Measurements from ENCODE around the gene BCKDHB. TPM values are rescaled to one million over a fixed set of nuclear protein-coding genes. Genes with fewer than 3 reads are reported as not detected.

Gene BCKDHB
- polyA plus RNA-seq, 4 donors: 13.0 to 27.0 (median 14.8) TPM

GRCh38 chr6:80333342-80333741 lies 226.9 kb downstream of the BCKDHB start:
- DNase-seq (no peak), FAIRE-seq (no peak)
- WGBS, 3 donors: 54 to 77% (median 57%) methylated on average over 3 of the region's 3 CpGs
- Histone ChIP-seq H3K4me3 (ENCODE audit: low read depth in 1 of 3, low read length in 3 of 3) (no peak overlapping the region), H3K36me3 (ENCODE audit: control insufficient read depth in 3 of 3, insufficient read depth in 2 of 3, low read depth in 1 of 3, low read length in 3 of 3) (no peaks in the 10 kb centered on the region), H3K27me3 (ENCODE audit: control insufficient read depth in 3 of 3, insufficient read depth in 3 of 3, low read length in 3 of 3) (no peaks in the 10 kb centered on the region), H3K27ac (ENCODE audit: low read depth in 1 of 3, low read length in 2 of 3) (no peak overlapping the region), H3K4me1 (ENCODE audit: control insufficient read depth in 3 of 3, insufficient read depth in 2 of 3, low read depth in 1 of 3, low read length in 2 of 3) (no peaks in the 10 kb centered on the region), H3K9me3 (ENCODE audit: control insufficient read depth in 2 of 2, insufficient read depth in 1 of 2, low read depth in 1 of 2, low read length in 1 of 2) (no peaks in the 10 kb centered on the region)

- Histone ChIP-seq H3K4me1 (ENCODE audit: control insufficient read depth in 3 of 3, insufficient read depth in 2 of 3, low read depth in 1 of 3, low read length in 2 of 3) (no peaks in the 10 kb centered on the region), H3K9me3 (ENCODE audit: control insufficient read depth in 2 of 2, insufficient read depth in 1 of 2, low read depth in 1 of 2, low read length in 1 of 2) (no peaks in the 10 kb centered on the region), H3K4me3 (ENCODE audit: low read depth in 1 of 3, low read length in 3 of 3) (no peak overlapping the region), H3K27ac (ENCODE audit: low read depth in 1 of 3, low read length in 2 of 3) (no peak overlapping the region), H3K36me3 (ENCODE audit: control insufficient read depth in 3 of 3, insufficient read depth in 2 of 3, low read depth in 1 of 3, low read length in 3 of 3) (no peaks in the 10 kb centered on the region), H3K27me3 (ENCODE audit: control insufficient read depth in 3 of 3, insufficient read depth in 3 of 3, low read length in 3 of 3) (no peaks in the 10 kb centered on the region)
- FAIRE-seq (no peak), DNase-seq (no peak)
- WGBS, 3 donors: 54 to 87% (median 58%) methylated on average over 6 of the region's 6 CpGs
Observed at GRCh38 chr6:80335121-80335531, 228.7 kb downstream of the BCKDHB start.

GRCh38 chr6:80336911-80337310 lies 230.4 kb downstream of the BCKDHB start:
- Histone ChIP-seq H3K36me3 (ENCODE audit: control insufficient read depth in 3 of 3, insufficient read depth in 2 of 3, low read depth in 1 of 3, low read length in 3 of 3) (no peaks in the 10 kb centered on the region), H3K4me3 (ENCODE audit: low read depth in 1 of 3, low read length in 3 of 3) (no peak overlapping the region), H3K27ac (ENCODE audit: low read depth in 1 of 3, low read length in 2 of 3) (no peak overlapping the region), H3K4me1 (ENCODE audit: control insufficient read depth in 3 of 3, insufficient read depth in 2 of 3, low read depth in 1 of 3, low read length in 2 of 3) (no peaks in the 10 kb centered on the region), H3K27me3 (ENCODE audit: control insufficient read depth in 3 of 3, insufficient read depth in 3 of 3, low read length in 3 of 3) (no peaks in the 10 kb centered on the region), H3K9me3 (ENCODE audit: control insufficient read depth in 2 of 2, insufficient read depth in 1 of 2, low read depth in 1 of 2, low read length in 1 of 2) (no peaks in the 10 kb centered on the region)
- FAIRE-seq (no peak), DNase-seq (no peak)
- WGBS, 3 donors: 73 to 86% (median 80%) methylated on average over 2 of the region's 2 CpGs

GRCh38 chr6:80338201-80338836 lies 231.8 kb downstream of the BCKDHB start:
- 56 to 68% (median 60%) methylated on average over 12 of the region's 12 CpGs for WGBS, 3 donors
- no peak for FAIRE-seq

GRCh38 chr6:80339421-80339820 lies 232.9 kb downstream of the BCKDHB start:
- H3K36me3 ChIP-seq (ENCODE audit: control insufficient read depth in 3 of 3, insufficient read depth in 2 of 3, low read depth in 1 of 3, low read length in 3 of 3): no peaks in the 10 kb centered on the region
- H3K4me1 ChIP-seq (ENCODE audit: control insufficient read depth in 3 of 3, insufficient read depth in 2 of 3, low read depth in 1 of 3, low read length in 2 of 3): no peaks in the 10 kb centered on the region
- DNase-seq: no peak
- H3K27me3 ChIP-seq (ENCODE audit: control insufficient read depth in 3 of 3, insufficient read depth in 3 of 3, low read length in 3 of 3): no peaks in the 10 kb centered on the region
- H3K9me3 ChIP-seq (ENCODE audit: control insufficient read depth in 2 of 2, insufficient read depth in 1 of 2, low read depth in 1 of 2, low read length in 1 of 2): no peaks in the 10 kb centered on the region
- H3K4me3 ChIP-seq (ENCODE audit: low read depth in 1 of 3, low read length in 3 of 3): no peak overlapping the region
- H3K27ac ChIP-seq (ENCODE audit: low read depth in 1 of 3, low read length in 2 of 3): no peak overlapping the region
- no peak for FAIRE-seq

More at GRCh38 chr6:80338201-80338836, 231.8 kb downstream of the BCKDHB start:
- Histone ChIP-seq H3K9me3 (ENCODE audit: control insufficient read depth in 2 of 2, insufficient read depth in 1 of 2, low read depth in 1 of 2, low read length in 1 of 2) (no peaks in the 10 kb centered on the region), H3K4me1 (ENCODE audit: control insufficient read depth in 3 of 3, insufficient read depth in 2 of 3, low read depth in 1 of 3, low read length in 2 of 3) (no peaks in the 10 kb centered on the region), H3K4me3 (ENCODE audit: low read depth in 1 of 3, low read length in 3 of 3) (no peak overlapping the region), H3K36me3 (ENCODE audit: control insufficient read depth in 3 of 3, insufficient read depth in 2 of 3, low read depth in 1 of 3, low read length in 3 of 3) (no peaks in the 10 kb centered on the region), H3K27me3 (ENCODE audit: control insufficient read depth in 3 of 3, insufficient read depth in 3 of 3, low read length in 3 of 3) (no peaks in the 10 kb centered on the region), H3K27ac (ENCODE audit: low read depth in 1 of 3, low read length in 2 of 3) (no peak overlapping the region)
- peak; percentile 37 to 67 for DNase-seq

GRCh38 chr6:80340280-80340679 lies 233.8 kb downstream of the BCKDHB start:
- no peak overlapping the region for H3K4me3 ChIP-seq (ENCODE audit: low read depth in 1 of 3, low read length in 3 of 3)
- no peak overlapping the region for H3K27ac ChIP-seq (ENCODE audit: low read depth in 1 of 3, low read length in 2 of 3)
- DNase-seq (no peak), FAIRE-seq (no peak)
- no peaks in the 10 kb centered on the region for H3K9me3 ChIP-seq (ENCODE audit: control insufficient read depth in 2 of 2, insufficient read depth in 1 of 2, low read depth in 1 of 2, low read length in 1 of 2)
- 84 to 91% (median 91%) methylated on average over 4 of the region's 4 CpGs for WGBS, 3 donors
- H3K36me3 ChIP-seq (ENCODE audit: control insufficient read depth in 3 of 3, insufficient read depth in 2 of 3, low read depth in 1 of 3, low read length in 3 of 3): no peaks in the 10 kb centered on the region
- H3K27me3 ChIP-seq (ENCODE audit: control insufficient read depth in 3 of 3, insufficient read depth in 3 of 3, low read length in 3 of 3): no peaks in the 10 kb centered on the region
- H3K4me1 ChIP-seq (ENCODE audit: control insufficient read depth in 3 of 3, insufficient read depth in 2 of 3, low read depth in 1 of 3, low read length in 2 of 3): no peaks in the 10 kb centered on the region

- H3K4me3 ChIP-seq (ENCODE audit: low read depth in 1 of 3, low read length in 3 of 3): no peak overlapping the region
- no peak for DNase-seq
- no peaks in the 10 kb centered on the region for H3K27me3 ChIP-seq (ENCODE audit: control insufficient read depth in 3 of 3, insufficient read depth in 3 of 3, low read length in 3 of 3)
- no peaks in the 10 kb centered on the region for H3K36me3 ChIP-seq (ENCODE audit: control insufficient read depth in 3 of 3, insufficient read depth in 2 of 3, low read depth in 1 of 3, low read length in 3 of 3)
- WGBS, 3 donors: 67 to 88% (median 74%) methylated on average over 5 of the region's 5 CpGs
- no peak for FAIRE-seq
- H3K4me1 ChIP-seq (ENCODE audit: control insufficient read depth in 3 of 3, insufficient read depth in 2 of 3, low read depth in 1 of 3, low read length in 2 of 3): no peaks in the 10 kb centered on the region
- H3K27ac ChIP-seq (ENCODE audit: low read depth in 1 of 3, low read length in 2 of 3): no peak overlapping the region
- no peaks in the 10 kb centered on the region for H3K9me3 ChIP-seq (ENCODE audit: control insufficient read depth in 2 of 2, insufficient read depth in 1 of 2, low read depth in 1 of 2, low read length in 1 of 2)
Observed at GRCh38 chr6:80340686-80341085, 234.2 kb downstream of the BCKDHB start.

GRCh38 chr6:80341330-80341729 lies 234.9 kb downstream of the BCKDHB start:
- Histone ChIP-seq H3K4me3 (ENCODE audit: low read depth in 1 of 3, low read length in 3 of 3) (no peak overlapping the region), H3K9me3 (ENCODE audit: control insufficient read depth in 2 of 2, insufficient read depth in 1 of 2, low read depth in 1 of 2, low read length in 1 of 2) (no peaks in the 10 kb centered on the region), H3K4me1 (ENCODE audit: control insufficient read depth in 3 of 3, insufficient read depth in 2 of 3, low read depth in 1 of 3, low read length in 2 of 3) (no peaks in the 10 kb centered on the region), H3K27ac (ENCODE audit: low read depth in 1 of 3, low read length in 2 of 3) (no peak overlapping the region), H3K36me3 (ENCODE audit: control insufficient read depth in 3 of 3, insufficient read depth in 2 of 3, low read depth in 1 of 3, low read length in 3 of 3) (no peaks in the 10 kb centered on the region), H3K27me3 (ENCODE audit: control insufficient read depth in 3 of 3, insufficient read depth in 3 of 3, low read length in 3 of 3) (no peaks in the 10 kb centered on the region)
- 47 to 61% (median 50%) methylated on average over 4 of the region's 4 CpGs for WGBS, 3 donors
- DNase-seq (no peak), FAIRE-seq (no peak)

GRCh38 chr6:80343511-80343910 lies 237.0 kb downstream of the BCKDHB start:
- no peaks in the 10 kb centered on the region for H3K4me1 ChIP-seq (ENCODE audit: control insufficient read depth in 3 of 3, insufficient read depth in 2 of 3, low read depth in 1 of 3, low read length in 2 of 3)
- no peaks in the 10 kb centered on the region for H3K36me3 ChIP-seq (ENCODE audit: control insufficient read depth in 3 of 3, insufficient read depth in 2 of 3, low read depth in 1 of 3, low read length in 3 of 3)
- 93 to 95% (median 95%) methylated on average over 2 of the region's 2 CpGs for WGBS, 3 donors
- no peak overlapping the region for H3K4me3 ChIP-seq (ENCODE audit: low read depth in 1 of 3, low read length in 3 of 3)
- no peaks in the 10 kb centered on the region for H3K9me3 ChIP-seq (ENCODE audit: control insufficient read depth in 2 of 2, insufficient read depth in 1 of 2, low read depth in 1 of 2, low read length in 1 of 2)
- no peak overlapping the region for H3K27ac ChIP-seq (ENCODE audit: low read depth in 1 of 3, low read length in 2 of 3)
- no peaks in the 10 kb centered on the region for H3K27me3 ChIP-seq (ENCODE audit: control insufficient read depth in 3 of 3, insufficient read depth in 3 of 3, low read length in 3 of 3)
- no peak for FAIRE-seq
- no peak for DNase-seq
